Medulla oblongata (tissue), 1 donor: ENCODE data around the gene C21orf58.
"Not testable (repeated sequence)": the region's sequence is repeated elsewhere in the genome, so short reads cannot be mapped to it uniquely, and the experiment has no call there.

Source experiments
- DNase-seq: peaks from one replicate; pipeline ENCODE4 v3.0.0-alpha.2; 2015; ENCODE audit errors: extremely low spot score

C21orf58 gene

DNA sequence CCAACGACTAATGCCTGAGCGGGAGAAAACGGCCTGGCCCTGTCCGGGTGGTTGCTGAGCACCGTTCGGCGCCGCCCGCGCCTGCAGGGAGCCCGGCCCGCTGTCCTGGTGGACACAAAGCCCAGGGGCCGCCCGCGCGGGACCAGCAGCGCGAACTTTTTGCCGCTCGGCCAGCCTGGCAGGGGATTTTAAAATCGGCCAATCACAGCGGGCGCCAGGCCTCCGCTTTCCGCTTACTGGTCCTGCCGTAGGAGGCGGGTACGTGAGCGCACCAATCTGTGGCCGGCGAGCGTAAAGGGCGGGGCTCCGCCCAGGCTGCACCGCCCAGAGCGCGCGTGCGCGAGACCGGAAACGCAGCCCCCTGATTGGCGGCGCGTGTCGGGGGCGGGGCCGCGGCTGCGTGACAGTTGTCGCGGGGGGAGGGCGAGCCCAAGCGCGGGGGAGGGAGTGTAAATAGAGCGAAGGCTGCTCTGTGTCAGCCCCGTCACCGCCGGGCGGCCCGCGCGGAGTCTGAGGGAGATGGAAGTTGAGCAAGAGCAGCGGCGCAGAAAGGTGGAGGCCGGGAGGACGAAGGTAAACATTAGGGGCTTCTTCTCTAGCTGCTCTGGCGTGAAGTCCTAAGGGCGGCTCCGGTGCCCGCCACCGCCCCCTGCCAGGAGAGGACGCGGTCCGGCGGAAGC, at the start of gene C21orf58, which contains the start of gene PCNT:
Gene C21orf58 (minus strand): TSS at position 161 of the 680 bp plus-strand sequence. CDS start 1,132 bp downstream, outside the sequence.
Gene PCNT (plus strand): TSS at position 447 of the 680 bp plus-strand sequence. CDS start 73 bp downstream, at position 520.
- peak; percentile 98 for DNase-seq

DNA sequence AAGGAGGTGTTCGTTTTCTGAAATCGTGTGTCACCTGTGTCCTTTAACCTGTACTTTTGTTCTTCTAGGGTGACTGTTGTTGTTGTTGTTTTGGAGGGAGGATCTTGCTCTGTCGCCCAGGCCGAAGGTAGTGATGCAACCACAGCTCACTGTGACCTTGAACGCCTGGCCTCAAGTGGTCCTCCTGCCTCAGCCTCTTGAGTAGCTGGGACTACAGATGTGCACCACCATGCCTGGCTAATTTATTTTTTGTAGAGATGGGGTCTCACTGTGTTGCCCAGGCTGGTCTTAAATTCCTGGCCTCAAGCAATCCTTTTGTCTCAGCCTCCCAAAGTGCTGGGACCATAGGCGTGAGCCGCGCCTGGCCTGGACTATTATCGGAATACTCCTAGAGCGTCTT, 49.3 kb upstream of the C21orf58 start:
- DNase-seq = not testable (repeated sequence)

DNA sequence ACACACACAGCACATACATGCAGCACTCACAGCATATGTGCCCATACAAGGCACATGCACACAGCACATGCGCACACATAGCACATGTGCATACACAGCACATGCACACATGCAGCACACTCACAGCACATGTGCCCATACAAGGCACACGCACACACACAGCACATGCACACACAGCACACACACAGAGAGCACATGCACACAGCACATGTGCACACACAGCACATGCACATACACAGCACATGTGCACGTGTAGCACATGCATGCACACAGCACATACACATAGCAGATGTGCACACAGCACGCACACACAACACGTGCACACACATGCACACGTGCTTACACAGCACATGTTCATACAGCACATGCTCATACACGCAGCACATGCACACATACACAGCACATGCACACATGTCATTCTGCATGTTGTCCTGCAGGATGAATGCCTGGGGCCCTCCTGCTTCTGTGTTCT, 48.4 kb upstream of the C21orf58 start:
- DNase-seq = no peak

DNA sequence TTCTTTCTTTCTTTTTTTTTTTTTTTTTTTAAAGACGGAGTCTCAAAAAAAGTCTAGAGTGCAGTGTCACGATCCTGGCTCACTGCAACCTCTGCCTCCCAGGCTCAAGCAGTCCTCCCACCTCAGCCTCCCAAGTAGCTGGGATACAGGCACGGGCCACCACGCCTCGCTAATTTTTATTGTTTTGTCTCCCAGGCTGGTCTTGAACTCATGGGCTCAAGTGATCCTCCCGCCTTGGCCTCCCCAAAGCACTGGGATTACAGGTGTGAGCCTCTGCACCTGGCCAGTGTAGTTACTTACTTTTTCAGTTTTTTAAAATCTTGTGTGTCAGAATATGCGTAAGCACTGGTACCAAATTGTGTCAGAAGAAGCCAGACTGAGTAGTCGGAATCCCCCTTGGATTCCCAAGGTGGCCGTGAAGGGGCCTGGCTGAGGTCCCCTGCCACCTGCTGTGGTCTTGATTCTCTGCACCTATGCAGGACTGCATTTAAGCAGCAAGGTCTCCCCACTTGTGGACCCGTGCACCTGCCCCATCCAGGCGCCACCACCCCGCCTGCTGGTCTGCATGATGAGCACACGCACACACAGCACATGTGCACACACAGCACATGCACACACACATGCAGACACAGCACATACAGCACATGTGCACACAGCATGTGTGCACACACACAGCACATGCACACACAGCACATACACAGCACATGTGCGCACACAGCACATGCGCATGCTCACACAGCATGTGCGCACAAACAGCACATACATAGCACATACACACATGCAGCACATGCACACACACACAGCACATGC, 47.7 kb upstream of the C21orf58 start:
- DNase-seq = no peak

DNA sequence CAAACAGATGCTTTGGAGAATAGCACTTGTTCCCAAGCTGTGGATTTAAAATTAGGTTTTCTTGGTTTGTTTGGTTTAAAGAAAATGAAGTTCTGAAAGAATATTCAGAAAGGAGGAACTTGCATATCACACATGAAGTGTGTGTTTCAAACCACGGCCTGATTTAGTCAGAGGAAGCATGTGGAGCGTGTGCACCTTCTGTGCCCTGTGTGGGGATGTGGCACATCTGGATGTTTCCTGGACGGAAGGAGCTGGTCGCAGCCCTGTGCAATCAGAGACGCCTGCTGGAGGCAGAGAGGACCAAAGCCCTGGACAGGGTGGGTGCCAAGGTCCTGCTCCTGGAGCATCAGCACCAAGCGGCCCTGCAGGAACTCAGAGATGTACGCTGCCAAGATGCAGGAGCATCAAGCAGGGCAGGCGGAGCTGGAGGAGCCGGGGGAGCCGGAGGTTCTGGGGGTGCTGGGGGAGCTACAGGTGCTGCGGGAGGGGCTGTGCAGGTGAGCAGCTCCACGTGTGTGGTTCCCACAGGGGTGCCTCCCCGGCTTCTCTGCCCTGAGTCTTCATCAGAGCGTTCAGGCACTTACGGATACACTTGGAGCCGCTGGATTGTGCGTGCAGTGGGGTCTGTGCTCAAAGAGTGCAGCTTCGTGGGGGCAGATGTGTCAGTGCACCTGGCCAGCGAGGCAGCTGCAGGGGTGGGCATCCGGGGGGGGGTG, 46.0 kb upstream of the C21orf58 start:
- no peak for DNase-seq

DNA sequence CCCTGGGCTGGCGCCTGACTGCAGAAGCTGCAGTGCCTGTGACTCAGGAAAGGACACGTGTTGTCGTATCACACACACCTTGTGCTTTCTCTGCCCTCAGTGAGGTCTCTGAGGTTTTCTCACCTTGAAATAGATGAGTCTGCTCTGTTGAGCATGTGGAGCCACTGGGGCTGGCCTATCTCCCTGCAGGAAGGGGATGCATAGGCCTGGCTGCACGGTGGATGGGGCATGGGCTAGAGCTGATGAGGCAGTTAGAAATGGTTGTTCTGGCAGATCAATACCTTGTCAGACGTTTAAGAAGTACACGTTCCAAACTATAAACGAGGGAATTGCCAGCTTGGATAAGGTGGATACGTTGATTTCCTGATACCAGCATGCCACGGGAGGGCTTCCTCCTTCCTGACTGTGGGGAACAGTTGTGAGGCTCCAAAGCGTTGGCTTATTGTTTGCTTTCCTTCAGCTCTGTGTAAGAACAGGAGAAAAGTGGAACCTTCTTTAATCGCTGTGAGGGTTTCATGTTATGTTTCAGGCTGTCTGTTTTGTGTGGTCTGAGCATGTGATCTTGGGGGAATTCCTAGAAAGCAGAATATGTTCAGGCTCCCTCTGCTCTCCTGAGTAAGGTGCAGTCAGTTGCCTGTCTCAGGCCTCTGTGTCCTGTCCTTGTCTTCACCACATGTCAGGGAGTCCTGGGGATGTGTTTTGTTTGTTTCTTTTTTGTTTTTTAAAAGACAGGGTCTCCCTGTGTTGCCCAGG, 45.0 kb upstream of the C21orf58 start:
- no peak for DNase-seq

DNA sequence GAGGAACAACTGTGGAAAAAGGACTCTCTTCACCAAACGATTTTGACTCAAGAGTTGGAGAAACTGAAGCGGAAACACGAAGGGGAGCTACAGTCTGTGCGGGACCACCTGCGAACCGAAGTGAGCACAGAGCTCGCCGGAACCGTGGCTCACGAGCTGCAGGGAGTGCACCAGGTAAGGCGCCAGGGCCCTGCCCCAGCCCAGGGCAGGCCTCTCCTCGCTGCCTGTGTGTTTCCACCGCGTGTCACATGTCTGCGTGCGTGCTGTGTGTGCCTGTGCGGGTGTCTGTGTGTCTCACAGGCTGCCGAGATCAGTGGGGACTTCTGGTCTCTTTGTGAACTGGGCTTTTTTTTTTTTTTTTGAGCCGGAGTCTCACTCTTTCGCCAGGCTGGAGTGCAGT, 43.3 kb upstream of the C21orf58 start:
- DNase-seq = no peak

DNA sequence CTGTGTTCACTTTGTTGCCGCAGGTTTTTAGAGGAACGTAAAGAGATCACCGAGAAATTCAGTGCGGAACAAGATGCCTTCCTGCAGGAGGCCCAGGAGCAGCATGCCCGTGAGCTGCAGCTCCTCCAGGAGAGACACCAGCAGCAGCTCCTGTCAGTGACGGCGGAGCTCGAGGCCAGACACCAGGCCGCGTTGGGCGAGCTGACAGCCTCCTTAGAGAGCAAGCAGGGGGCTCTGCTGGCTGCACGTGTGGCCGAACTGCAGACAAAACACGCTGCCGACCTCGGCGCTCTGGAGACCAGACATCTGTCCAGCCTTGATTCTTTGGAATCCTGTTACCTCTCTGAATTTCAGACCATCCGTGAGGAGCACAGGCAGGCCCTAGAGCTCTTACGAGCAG, 42.9 kb upstream of the C21orf58 start:
- no peak for DNase-seq

DNA sequence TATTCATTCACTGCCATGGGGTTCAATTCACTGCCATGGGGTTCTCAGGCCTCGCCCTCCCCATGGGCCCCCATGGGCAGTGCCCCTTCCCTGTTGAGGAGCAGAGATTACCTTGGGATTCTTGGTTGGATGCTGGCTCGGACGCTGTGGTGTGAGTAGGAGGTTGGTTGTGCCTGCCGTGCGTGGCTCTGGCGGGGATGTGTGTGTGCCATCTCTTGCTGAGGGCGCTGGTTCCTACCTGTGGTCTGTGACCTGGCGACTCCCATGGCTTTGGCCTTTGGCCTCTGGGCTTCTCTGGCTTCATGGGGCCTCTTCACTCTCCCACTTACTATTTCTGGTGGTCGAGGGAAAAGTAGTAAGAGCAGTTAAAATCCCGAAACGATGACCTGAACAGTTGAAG, 42.4 kb upstream of the C21orf58 start:
- DNase-seq = no peak

DNA sequence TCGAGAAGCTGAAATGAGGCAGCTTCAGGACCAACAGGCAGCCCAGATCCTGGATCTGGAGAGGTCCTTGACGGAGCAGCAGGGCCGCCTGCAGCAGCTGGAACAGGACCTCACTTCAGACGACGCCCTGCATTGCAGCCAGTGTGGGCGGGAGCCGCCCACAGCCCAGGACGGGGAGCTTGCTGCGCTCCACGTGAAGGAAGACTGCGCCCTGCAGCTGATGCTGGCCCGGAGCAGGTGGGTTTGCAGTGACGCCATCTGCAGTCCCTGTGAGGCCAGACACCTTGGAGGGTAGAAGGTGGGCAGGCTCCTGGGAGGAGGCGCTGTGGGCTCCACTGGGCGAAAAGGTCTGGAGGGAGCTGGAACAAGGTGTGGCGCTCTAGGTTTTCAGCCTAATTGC, 40.0 kb upstream of the C21orf58 start:
- DNase-seq = no peak

DNA sequence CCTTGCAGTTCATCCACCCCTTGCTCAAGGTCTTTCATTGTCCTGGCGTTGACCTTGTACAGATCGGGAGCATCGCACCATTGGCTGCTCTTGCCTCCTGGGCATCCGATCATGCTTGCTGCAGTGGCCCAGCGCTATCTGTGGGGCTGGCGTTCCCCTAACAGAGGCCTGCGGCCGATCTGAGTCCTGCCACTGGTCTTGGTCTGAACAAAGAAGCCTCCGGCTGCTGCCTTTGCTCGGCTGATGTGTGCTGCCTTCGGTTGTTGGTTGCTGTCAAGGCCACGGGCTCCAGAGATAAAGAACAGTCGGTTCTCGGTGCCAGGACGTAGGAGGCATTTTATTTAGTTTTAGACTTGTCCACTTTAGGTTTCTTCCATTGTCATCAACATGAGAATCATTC, 39.3 kb upstream of the C21orf58 start:
- no peak for DNase-seq

DNA sequence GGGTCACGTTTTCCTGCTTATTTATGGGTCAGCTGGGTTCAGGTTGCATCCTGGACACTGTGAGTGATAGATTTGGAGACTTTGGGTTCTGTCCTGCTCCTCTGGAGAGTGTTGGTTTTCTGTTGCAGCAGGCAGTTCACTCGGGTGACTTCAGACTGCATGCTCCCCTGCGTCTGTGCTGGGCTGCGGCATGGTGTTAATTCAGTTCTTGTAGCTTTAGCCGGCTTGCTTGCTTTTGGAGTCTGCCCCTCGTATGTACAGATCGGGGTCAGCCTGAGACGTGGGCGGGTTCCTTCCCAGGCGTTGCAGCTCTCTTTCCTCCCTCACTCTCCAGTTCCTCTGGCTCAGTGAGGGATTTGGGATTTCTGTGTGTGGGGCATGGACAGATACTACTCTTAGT, 38.3 kb upstream of the C21orf58 start:
- no peak for DNase-seq

DNA sequence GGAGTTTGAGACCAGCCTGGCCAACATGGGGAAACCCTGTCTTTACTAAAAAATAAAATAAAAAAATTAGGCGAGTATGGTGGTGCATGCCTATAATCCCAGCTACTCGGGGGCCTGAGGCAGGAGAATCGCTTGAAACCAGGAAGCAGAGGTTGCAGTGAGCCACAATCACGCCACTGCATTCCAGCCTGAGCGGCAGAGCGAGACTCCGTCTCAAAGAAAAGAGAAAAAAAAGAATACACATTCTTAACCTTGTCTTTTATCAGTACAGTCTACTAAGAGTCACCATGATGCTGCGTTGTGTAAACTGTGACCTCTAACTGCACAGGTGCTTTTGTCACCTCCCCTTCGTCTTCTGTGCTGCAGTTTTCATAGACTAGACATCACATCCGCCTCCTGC, 37.5 kb upstream of the C21orf58 start:
- no peak for DNase-seq

DNA sequence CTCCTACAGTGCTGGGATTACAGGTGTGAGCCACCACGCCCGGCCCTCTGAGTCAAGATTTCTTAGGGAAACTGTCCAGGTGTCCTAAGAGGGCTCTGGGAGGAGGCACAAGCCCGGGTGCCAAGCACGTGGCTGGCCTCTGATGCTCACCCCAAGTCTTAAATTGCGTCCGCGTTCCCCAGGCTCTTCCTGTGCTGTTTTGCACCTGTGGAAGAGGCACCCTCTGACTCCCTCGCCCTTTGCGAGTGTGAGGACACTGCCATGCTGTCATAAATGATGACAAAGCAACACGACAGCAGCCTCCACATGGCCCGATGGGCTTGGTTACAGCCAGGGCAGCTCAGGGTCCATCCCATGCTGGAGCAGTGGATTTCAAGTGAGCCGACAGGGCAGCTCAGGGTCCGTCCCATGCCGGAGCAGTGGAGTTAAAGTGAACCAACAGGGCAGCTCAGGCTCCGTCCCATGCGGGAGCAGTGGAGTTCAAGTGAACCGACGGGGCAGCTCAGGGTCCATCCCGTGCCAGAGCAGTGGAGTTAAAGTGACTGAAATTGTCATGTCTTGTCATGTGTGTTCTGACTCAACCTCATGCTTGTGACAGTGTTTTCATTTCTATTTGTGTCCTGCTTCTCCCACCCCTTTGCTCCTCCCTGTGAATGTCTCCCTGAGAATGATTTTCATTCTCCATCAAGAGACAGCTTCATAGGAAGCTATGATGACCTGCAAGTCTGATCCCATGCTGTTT, 34.2 kb upstream of the C21orf58 start:
- no peak for DNase-seq

DNA sequence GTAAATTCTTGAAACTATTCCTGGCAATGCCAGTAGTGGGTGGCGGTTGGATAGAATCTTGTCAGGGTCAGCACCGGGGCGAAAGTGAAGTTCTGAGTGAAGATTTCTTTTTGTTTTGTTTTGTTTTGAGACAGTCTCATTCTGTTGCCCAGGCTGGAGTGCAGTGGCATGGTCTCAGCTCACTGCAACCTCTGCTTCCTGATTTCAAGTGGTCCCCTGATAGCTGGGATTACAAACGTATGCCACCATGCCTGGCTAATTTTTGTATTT, 33.6 kb upstream of the C21orf58 start:
- DNase-seq = no peak

DNA sequence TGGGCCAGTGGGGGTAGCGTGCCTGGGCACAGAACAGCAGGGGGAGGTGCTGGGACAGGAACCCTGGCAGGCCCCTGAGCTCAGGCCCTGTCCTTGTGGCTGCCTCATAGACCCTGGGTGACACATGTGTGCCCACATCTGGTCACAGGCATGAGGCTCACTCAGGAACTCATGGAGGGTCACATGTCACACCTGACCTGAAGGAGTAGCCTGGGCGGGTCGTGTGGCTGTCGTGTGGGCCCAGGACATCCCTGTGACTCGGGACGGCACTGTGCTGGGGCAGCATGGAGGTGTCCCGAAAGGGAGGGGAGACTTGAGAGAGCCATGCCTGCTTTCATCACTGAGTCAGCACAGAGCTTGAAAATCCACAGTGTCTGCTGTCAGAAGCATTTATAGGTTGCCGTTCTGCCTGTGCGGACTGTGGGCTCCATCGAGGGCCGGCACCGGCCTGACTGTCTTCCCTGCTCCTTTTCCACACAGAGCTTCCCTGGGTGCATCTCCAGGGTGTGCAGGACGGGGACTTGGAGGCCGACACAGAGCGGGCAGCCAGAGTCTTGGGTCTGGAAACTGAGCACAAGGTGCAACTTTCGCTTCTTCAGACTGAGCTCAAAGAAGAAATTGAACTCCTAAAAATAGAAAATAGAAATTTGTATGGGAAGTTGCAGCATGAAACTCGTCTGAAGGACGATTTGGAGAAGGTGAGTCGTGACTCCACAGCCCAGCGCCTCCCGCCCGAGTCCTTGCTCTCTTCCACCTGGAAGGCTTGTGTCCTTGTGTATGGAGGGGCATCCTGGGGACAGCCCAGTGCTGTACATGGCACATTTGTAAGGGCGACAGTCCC, 33.0 kb upstream of the C21orf58 start:
- DNase-seq = no peak

DNA sequence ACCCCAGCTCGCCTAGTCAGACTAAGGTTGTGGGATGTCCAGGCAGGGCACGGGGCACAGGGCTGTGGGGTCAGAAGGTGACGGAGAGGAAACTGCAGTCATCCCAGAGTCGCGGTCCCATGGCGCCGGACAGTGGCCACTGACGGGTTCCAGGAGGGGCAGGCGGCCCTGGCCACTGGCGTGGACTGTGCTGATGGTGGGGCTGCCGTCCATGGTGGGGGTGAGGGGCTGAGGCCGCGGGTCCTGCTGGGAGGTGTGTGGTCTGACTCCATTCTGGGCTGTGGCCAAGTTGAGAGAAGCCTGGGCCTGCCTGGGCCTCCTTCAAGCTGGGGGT, 32.3 kb upstream of the C21orf58 start:
- DNase-seq = no peak

DNA sequence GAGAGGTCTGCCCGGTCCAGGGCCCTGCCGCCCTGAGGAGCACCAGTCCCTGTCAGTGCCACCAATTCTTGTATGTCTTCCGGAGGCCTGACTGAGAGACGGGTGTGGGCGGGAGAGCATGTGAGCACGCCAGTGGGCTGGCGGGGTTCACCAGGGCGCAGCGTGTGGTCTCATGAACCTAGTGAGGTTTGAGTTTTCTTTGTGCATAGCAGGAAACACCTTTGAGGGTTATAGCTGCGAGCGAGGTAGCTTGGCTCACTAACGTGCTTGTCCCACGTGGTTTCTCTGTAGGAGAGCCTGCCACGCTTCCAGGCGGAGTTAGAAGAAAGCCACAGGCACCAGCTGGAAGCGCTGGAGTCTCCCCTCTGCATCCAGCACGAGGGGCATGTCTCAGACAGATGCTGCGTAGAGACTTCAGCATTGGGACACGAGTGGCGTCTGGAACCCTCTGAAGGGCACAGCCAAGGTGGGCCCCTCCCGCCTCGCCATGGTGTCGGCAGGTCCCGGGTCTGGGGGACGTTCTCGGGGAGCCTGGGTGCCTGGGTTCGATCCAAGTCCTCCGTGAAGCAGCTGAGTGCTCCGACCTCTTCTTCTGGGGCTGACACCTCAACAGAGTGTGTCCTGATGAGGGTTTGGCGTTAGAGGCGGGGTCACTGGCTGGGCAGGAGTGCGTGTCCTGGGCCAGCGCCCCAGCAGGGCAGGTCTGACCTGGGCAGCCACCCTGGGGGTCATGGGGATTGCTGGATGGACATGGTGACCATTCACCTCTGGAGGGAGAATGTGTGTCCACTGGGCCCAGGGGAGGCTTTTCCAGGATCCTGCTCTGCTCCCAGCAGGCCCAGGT, 31.7 kb upstream of the C21orf58 start:
- DNase-seq = no peak

DNA sequence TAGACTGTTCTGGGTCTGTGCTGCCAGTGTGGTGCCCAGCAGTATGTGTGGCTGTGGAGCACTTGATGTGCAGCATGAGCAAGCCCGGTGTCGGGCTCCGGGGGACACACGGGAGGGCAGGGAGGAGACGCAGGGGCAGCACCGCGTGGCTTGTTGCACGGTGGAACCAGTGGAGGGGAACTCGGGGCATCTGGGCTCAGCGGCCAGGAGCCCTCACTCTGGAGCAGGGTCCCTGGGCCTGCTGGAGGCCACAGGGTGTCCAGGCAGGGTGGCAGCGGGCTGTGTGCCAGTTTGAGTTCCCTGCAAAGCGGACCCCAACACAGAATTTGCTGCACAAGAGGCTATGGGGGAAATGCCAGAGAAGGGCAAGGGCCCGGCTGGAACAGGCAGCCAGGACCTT, 30.8 kb upstream of the C21orf58 start:
- no peak for DNase-seq

DNA sequence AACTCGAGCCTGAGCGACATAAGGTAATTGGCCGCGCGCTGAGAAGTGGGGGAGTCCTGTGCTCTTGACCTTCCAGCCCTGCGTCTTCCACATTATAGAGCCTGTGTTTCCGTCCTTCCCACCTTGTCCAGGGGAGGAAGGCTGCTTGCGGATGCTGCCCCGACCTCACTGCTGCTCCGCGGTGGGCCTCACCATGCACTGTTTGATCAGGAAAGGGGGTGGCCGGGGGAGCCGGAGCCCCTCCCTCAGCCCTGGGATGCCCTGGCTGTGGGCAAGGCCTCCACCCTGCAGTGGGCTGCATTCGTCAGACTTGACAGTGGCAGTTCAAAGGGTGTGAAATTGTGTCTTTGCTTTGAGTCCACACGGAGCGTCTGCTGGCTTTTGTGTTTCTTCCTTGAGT, 30.4 kb upstream of the C21orf58 start:
- DNase-seq = no peak
